Right atrium auricular region (tissue), 2 donors: ENCODE data around the gene NME3. TPM values are rescaled to one million over a fixed set of nuclear protein-coding genes. Genes with fewer than 3 reads are reported as not detected.

Experiments used
- DNase-seq: peaks from one replicate; pipeline ENCODE4 v3.0.0-alpha.2; 2019; ENCODE audit warnings: low spot score
- H3K27ac ChIP-seq, 2 donors: fragments of 200-600 bp; sonication (generic); 1 replicate in 1 of 2; 2 replicates in 1 of 2; pipeline ENCODE4 v1.5.1; 2016 to 2019
- H3K27me3 ChIP-seq, 2 donors: fragments of 200-600 bp; sonication (generic); one replicate each; pipeline versions ENCODE4 v1.5.1 to v1.6.0; 2017 to 2019
- H3K36me3 ChIP-seq: fragments of 200-600 bp; sonication (generic); one replicate; pipeline ENCODE4 v1.5.1; 2016
- H3K4me1 ChIP-seq, 2 donors: fragments of 200-600 bp; sonication (generic); one replicate each; pipeline versions ENCODE4 v1.5.1 to v1.6.0; 2017 to 2019
- H3K4me3 ChIP-seq, 2 donors: fragments of 200-600 bp; sonication (generic); 1 replicate in 1 of 2; 2 replicates in 1 of 2; pipeline ENCODE4 v1.5.1; 2017 to 2019; ENCODE audit warnings: mild to moderate bottlenecking in 1 of 2, moderate library complexity in 1 of 2
- H3K9me3 ChIP-seq, 2 donors: fragments of 200-600 bp; sonication (generic); one replicate each; pipeline ENCODE4 v1.5.1; 2019
- total RNA-seq, 2 donors: library from RNA; depleted of rRNA; stranded (reverse); fragments of >200 nt; gene quantifications; one replicate each; pipeline ENCODE4 v1.1.0, GENCODE V29; 2016
- TF ChIP-seq, protein P1 (sequence below), 2 donors: fragments of 200-600 bp; sonication (generic); IDR thresholded peaks; one replicate each; pipeline ENCODE4 v1.5.1; 2019; ENCODE audit warnings: antibody characterized with exemption in 2 of 2

Gene NME3
- total RNA-seq = 10 to 100 TPM; 51.3 to 56.2 TPM

DNA sequence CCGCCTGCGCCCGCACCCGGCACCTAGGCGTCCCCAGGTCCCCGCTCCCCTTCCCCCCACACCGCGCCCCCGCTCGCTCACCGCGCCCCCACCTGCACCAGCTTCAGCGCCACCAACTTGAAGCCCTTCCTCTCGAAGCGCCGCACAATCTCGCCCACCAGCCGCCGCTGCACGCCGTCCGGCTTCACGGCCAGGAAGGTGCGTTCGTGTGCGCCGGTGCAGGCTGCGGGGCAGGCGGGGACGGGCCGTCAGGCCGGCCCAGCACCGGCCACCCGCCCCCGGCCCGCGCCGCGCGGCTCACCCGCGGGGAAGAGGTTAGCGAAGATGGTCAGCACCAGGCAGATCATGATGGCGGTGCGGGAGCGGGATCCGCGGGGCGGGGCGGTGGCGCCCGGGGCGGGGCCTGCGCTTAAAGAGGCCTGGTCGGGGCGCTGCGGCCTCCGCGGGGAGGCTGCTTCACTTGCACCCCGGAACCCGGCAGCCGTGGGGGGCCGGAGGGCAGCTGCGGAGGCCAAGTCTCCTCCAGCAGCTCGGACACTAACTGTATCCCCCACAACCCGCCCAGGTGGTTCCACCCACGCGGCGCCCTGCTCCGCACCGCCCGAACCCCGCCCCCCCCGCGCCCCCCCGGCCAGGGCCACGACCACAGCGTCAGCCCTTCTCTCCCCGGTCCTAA is at the start of gene NME3:
Gene NME3, minus strand, starts transcription at position 356 of the 676 bp plus-strand sequence. Its CDS starts 9 bp downstream, at position 347.
- Histone ChIP-seq H3K27ac (peak within 1 kb of the TSS; percentile 95 to 97), H3K4me3 (peak within 1 kb of the TSS; percentile 70 to 94), H3K27me3 (no peaks in the 10 kb centered on the region), H3K36me3 (peaks cover 38% of the 10 kb centered on the region), H3K4me1 (peaks cover 0 to 39% of the 10 kb centered on the region in 2 donors), H3K9me3 (no peaks in the 10 kb centered on the region)
- DNase-seq = peak; percentile 77
- TF ChIP-seq, protein P1, sequence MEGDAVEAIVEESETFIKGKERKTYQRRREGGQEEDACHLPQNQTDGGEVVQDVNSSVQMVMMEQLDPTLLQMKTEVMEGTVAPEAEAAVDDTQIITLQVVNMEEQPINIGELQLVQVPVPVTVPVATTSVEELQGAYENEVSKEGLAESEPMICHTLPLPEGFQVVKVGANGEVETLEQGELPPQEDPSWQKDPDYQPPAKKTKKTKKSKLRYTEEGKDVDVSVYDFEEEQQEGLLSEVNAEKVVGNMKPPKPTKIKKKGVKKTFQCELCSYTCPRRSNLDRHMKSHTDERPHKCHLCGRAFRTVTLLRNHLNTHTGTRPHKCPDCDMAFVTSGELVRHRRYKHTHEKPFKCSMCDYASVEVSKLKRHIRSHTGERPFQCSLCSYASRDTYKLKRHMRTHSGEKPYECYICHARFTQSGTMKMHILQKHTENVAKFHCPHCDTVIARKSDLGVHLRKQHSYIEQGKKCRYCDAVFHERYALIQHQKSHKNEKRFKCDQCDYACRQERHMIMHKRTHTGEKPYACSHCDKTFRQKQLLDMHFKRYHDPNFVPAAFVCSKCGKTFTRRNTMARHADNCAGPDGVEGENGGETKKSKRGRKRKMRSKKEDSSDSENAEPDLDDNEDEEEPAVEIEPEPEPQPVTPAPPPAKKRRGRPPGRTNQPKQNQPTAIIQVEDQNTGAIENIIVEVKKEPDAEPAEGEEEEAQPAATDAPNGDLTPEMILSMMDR (IDR thresholded peaks at IDR 0.05) = no peak

DNA sequence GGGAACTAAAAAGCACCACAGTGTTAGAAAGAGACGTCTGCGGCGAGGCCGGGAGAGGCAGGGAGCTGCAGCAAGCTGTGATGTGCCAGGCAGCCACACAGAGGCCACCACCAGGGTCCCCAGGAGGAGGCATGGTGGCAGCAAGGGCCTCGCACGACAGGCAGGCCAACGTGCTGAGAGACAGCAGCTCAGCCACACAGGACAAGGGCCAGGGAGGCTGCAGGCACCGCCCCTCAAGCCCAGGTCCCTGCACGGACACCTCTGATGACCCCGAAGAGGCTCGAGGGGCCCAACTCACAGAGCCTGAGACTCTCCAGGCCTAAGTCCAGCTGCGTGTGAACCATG is 49.6 kb upstream of the NME3 start:
- Histone ChIP-seq H3K36me3 (peaks cover 58% of the 10 kb centered on the region), H3K4me1 (peaks cover 0 to 22% of the 10 kb centered on the region in 2 donors), H3K9me3 (no peaks in the 10 kb centered on the region), H3K4me3 (no peak overlapping the region), H3K27ac (no peak overlapping the region), H3K27me3 (no peaks in the 10 kb centered on the region)
- DNase-seq = no peak
- TF ChIP-seq, protein P1 (IDR thresholded peaks at IDR 0.05) = no peak

DNA sequence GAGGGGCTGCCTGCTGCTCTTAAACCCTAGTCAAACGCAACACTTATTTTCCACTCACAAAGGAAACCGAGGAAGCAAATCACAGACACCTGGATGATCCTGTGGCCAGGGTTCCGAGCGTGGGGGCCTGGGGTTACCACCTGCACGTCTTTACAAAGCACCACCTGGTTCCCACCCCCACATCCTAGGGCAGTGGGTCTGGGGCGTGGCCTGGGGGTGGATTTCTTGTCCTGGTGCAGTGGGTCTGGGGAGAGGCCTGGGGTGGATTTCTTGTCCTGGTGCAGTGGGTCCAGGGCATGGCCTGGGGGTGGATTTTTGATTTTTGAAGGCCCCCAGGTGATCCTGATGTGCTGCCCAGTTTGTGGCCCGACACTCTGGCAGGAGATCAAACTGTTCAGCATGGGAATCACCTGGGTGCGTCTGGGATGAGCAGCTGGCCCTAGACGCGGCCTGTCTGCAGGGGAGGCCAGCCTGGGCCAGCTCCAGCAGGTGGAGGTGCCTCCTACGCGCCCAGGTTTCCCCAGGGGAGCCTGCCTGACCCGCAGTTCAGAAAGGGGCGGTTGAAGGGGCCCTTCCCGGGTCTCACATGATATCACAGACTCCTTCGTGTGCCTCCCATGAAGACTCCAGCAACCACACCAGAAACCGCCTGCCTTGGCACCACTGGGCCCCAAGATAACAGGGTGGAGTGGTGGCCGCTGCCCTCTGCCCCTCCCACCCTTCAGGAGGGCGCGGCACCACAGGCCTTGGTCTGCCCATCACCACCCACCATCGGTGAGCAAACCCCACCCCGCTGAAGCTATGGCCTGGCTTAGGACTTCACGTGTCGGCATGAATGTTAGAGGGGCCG is 49.0 kb upstream of the NME3 start:
- H3K27me3 ChIP-seq = no peaks in the 10 kb centered on the region
- TF ChIP-seq, protein P1 (IDR thresholded peaks at IDR 0.05) = no peak
- no peak overlapping the region for H3K4me3 ChIP-seq
- no peaks in the 10 kb centered on the region for H3K9me3 ChIP-seq
- peaks cover 0 to 16% of the 10 kb centered on the region in 2 donors for H3K4me1 ChIP-seq
- DNase-seq = no peak
- H3K36me3 ChIP-seq = peaks cover 64% of the 10 kb centered on the region
- no peak overlapping the region for H3K27ac ChIP-seq

DNA sequence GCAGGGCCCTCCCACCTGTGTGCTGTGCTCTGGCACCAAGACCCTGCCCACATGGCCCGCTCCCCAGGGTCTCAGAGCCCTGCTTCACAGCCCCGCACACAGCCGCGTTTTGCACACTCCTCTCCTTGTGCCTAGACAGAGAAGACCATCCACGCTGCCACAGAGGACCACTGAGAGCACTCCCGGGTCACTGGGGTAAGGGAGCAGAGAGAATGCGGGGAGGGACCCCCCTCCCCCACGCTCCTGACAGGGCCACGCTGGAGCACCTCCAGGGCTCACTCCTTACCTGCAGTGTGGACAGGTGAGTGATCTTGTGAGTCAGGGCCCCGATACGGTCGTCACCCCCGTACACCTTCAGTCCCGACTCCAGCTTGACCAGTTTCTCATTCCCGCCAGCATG is 48.3 kb upstream of the NME3 start:
- H3K4me3 ChIP-seq = no peak overlapping the region
- peaks cover 66% of the 10 kb centered on the region for H3K36me3 ChIP-seq
- no peak for DNase-seq
- H3K9me3 ChIP-seq = no peaks in the 10 kb centered on the region
- H3K4me1 ChIP-seq = peaks cover 0 to 9% of the 10 kb centered on the region in 2 donors
- TF ChIP-seq, protein P1 (IDR thresholded peaks at IDR 0.05) = no peak
- H3K27me3 ChIP-seq = no peaks in the 10 kb centered on the region
- H3K27ac ChIP-seq = no peak overlapping the region

DNA sequence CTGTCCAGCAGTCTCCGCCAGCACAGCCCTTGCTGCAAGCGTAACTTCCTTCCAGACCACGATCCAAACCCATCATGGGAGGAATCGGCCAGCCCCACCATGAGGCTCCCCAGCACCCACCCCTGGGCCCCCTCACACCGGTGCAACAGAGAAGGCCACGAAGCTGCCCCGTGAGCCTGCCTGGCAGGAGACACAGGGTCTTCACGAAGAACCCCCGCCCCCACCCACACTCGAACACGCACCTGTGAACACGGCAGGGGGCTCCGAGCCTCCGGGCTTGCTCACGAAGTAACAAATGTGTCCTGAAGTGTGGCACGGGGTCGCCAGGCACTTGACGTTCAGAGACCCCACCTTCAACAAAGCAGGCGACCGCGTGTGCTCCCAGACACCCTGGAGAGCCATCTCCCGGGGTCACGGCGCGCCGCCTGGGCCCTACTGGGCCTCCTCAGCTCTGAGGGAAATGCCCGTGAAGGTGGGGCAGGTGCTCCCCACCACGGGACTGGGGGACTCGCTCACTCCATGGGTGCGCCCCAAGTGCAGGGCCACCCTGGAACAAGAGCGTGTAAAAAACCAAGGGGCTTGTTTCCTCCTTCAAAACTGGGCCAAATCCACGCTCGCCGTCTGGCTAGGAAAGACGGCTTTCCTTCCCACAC is 47.7 kb upstream of the NME3 start:
- DNase-seq = no peak
- Histone ChIP-seq H3K9me3 (no peaks in the 10 kb centered on the region), H3K36me3 (peaks cover 66% of the 10 kb centered on the region), H3K27me3 (no peaks in the 10 kb centered on the region), H3K27ac (no peak overlapping the region), H3K4me1 (peaks cover 0 to 3% of the 10 kb centered on the region in 2 donors), H3K4me3 (no peak overlapping the region)
- TF ChIP-seq, protein P1 (IDR thresholded peaks at IDR 0.05) = no peak
